SK-N-MC (cell line): ENCODE measurements around the gene ARL17A.
"Not testable (repeated sequence)": the region's sequence is repeated elsewhere in the genome, so short reads cannot be mapped to it uniquely, and the experiment has no call there.

Source experiments
- EZH2 ChIP-seq: fragments of 200-600 bp; sonication (generic); IDR thresholded peaks from one replicate; pipeline ENCODE4 v1.6.1; 2017; ENCODE audit warnings: antibody characterized with exemption
- FOXP2 ChIP-seq: optimal IDR thresholded peaks from 2 replicates; pipeline ENCODE3; 2011; ENCODE audit warnings: mild to moderate bottlenecking, moderate library complexity; ENCODE audit not compliant: insufficient read depth; ENCODE audit errors: extremely low read length, control extremely low read depth
- POLR2AphosphoS5 ChIP-seq: IDR thresholded peaks from 2 replicates; pipeline ENCODE4 v1.6.1; 2012; ENCODE audit warnings: mild to moderate bottlenecking, low read depth, low read length, borderline replicate concordance

GRCh38 chr17:46628753-46629436 is 49.4 kb upstream of the ARL17A start:
- TF ChIP-seq POLR2AphosphoS5, EZH2, FOXP2: not testable (repeated sequence)
